ENCODE results near the gene SLC12A8. TPM values are rescaled to one million over a fixed set of nuclear protein-coding genes. Genes with fewer than 3 reads are reported as not detected.

The SLC12A8 gene
- total and polyA plus RNA-seq, 2 of the 13 experiments (the other 11 are each of a cell fraction or from before 2014, with no cell fraction given): 0.44 to 0.71 TPM

- Histone ChIP-seq H3K27ac (ENCODE audit: extremely low read length, insufficient read depth, low read length) (no peak overlapping the region), H2AFZ (ENCODE audit: low read length) (no peak overlapping the region), H3K27me3 (ENCODE audit: control insufficient read depth in 1 of 2, insufficient read depth in 2 of 2, low read length in 2 of 2) (no peaks in the 10 kb centered on the region), H4K20me1 (ENCODE audit: insufficient read depth, low read length) (no peaks in the 10 kb centered on the region), H3K9ac (ENCODE audit: insufficient read depth, low read depth, low read length) (no peak overlapping the region), H3K79me2 (ENCODE audit: insufficient read depth, low read length) (no peaks in the 10 kb centered on the region), H3K4me1 (ENCODE audit: insufficient read depth, low read length) (no peaks in the 10 kb centered on the region), H3K4me3 (replicated peaks in 1 of 3; ENCODE audit: insufficient read depth in 1 of 3, low read depth in 2 of 3, low read length in 3 of 3) (no peak overlapping the region), H3K4me2 (ENCODE audit: low read depth, low read length) (no peak overlapping the region), H3K36me3 (replicated peaks in 1 of 2; ENCODE audit: control insufficient read depth in 1 of 2, insufficient read depth in 2 of 2, low read length in 2 of 2) (no peaks in the 10 kb centered on the region), H3K9me3 (ENCODE audit: low read length) (no peaks in the 10 kb centered on the region)
- DNase-seq (ENCODE audit: low spot score) (no peak), ATAC-seq (no peak), FAIRE-seq (no peak)
- WGBS (ENCODE audit: low lambda C conversion rate): 68% methylated on average over 4 of the region's 13 CpGs
- ChIA-PET CTCF (ENCODE audit: low intra/inter-chr PET ratio, low total read pairs) (no interaction called here), POLR2A (no interaction called here)
- in situ Hi-C loops (cut with HindIII; ENCODE audit: extremely low pct_ligation_motif_present, low pct_unique_long_range_greater_than_20kb): no loop called here
- intact Hi-C loops (cut with micrococcal nuclease; ENCODE audit: unreplicated experiment): no loop called here
- no TSS peak for BruUV-seq (replicated peaks)
- TF ChIP-seq ZNF510 (CRISPR knock-in tag; IDR thresholded peaks at IDR 0.05; ENCODE audit: low read depth) (no peak), CSRNP1 (CRISPR knock-in tag; IDR thresholded peaks at IDR 0.05) (no peak), ZNF44 (CRISPR knock-in tag; IDR thresholded peaks at IDR 0.05) (no peak), ZNF549 (CRISPR knock-in tag; IDR thresholded peaks at IDR 0.05) (no peak), NCOA1 (CRISPR knock-in tag; IDR thresholded peaks at IDR 0.05) (no peak), PPARG (CRISPR knock-in tag; conservative IDR thresholded peaks at IDR 0.05) (no peak), RCOR2 (CRISPR knock-in tag; IDR thresholded peaks at IDR 0.05) (no peak), EHMT2 (IDR thresholded peaks at IDR 0.05; ENCODE audit: borderline replicate concordance, low read depth, low read length) (no peak), FOXO4 (CRISPR knock-in tag; conservative IDR thresholded peaks at IDR 0.05) (no peak), KDM6A (CRISPR knock-in tag; IDR thresholded peaks at IDR 0.05; ENCODE audit: low read depth) (no peak), ZNF256 (CRISPR knock-in tag; conservative IDR thresholded peaks at IDR 0.05) (no peak), HNRNPK (IDR thresholded peaks at IDR 0.05; ENCODE audit: low read depth, low read length, poor library complexity, severe bottlenecking) (no peak), SNAPC4 (CRISPR knock-in tag; IDR thresholded peaks at IDR 0.05) (no peak)
Observed at GRCh38 chr3:125177746-125178145, 34.8 kb downstream of the SLC12A8 start.

Measured in HepG2 (cell line).